Measurements from ENCODE around the gene EXD3.
"Not testable (repeated sequence)": the region's sequence is repeated elsewhere in the genome, so short reads cannot be mapped to it uniquely, and the experiment has no call there.

The EXD3 gene

GRCh38 chr9:137422604-137423513, at the start of gene EXD3, which contains the start of gene NOXA1:
TSS of gene EXD3 (minus strand) at chr9:137423162. CDS start at chr9:137395357, 27,805 bp downstream.
TSS of gene NOXA1 (plus strand) at chr9:137423393. CDS start at chr9:137423530, 137 bp downstream.
- TF ChIP-seq CTCF (conservative IDR thresholded peaks at IDR 0.05; ENCODE audit: low read depth, low read length) = peak; percentile 39; the same call in 1 of the 2 replicates
- H3K36me3 ChIP-seq (ENCODE audit: insufficient read depth) = no peaks in the 10 kb centered on the region
- H3K4me2 ChIP-seq = peak within 1 kb of the TSS; percentile 85
- H3K27me3 ChIP-seq (ENCODE audit: insufficient read depth, low read depth) = peaks cover 20% of the 10 kb centered on the region
- peak within 1 kb of the TSS; percentile 56 for H3K9ac ChIP-seq
- peak within 1 kb of the TSS; percentile 81 for H2AFZ ChIP-seq (ENCODE audit: low read depth)
- peak within 1 kb of the TSS; percentile 5; the same call in 1 of the 2 replicates for H3K27ac ChIP-seq
- no peak within 1 kb of the TSS for H3K4me3 ChIP-seq (IDR thresholded peaks at IDR 0.05; ENCODE audit: insufficient read depth, low read depth, low read length)
- peaks cover 16% of the 10 kb centered on the region for H3K4me1 ChIP-seq (ENCODE audit: low read depth, poor library complexity, severe bottlenecking)
- no peaks in the 10 kb centered on the region for H4K20me1 ChIP-seq (ENCODE audit: insufficient read depth)
- no peaks in the 10 kb centered on the region; the same call in 1 of the 2 replicates for H3K79me2 ChIP-seq (ENCODE audit: insufficient read depth, low read depth)

- no peak for TF ChIP-seq CTCF (conservative IDR thresholded peaks at IDR 0.05; ENCODE audit: low read depth, low read length)
- no peaks in the 10 kb centered on the region for H3K36me3 ChIP-seq (ENCODE audit: insufficient read depth)
- no peak overlapping the region for H3K4me3 ChIP-seq (IDR thresholded peaks at IDR 0.05; ENCODE audit: insufficient read depth, low read depth, low read length)
- H3K27me3 ChIP-seq (ENCODE audit: insufficient read depth, low read depth) = no peaks in the 10 kb centered on the region; the same call in 1 of the 2 replicates
- no peak overlapping the region for H2AFZ ChIP-seq (ENCODE audit: low read depth)
- no peak overlapping the region for H3K4me2 ChIP-seq
- H3K4me1 ChIP-seq (ENCODE audit: low read depth, poor library complexity, severe bottlenecking) = peaks cover 4% of the 10 kb centered on the region
- no peaks in the 10 kb centered on the region for H4K20me1 ChIP-seq (ENCODE audit: insufficient read depth)
- H3K79me2 ChIP-seq (ENCODE audit: insufficient read depth, low read depth) = no peaks in the 10 kb centered on the region
- no peak overlapping the region for H3K27ac ChIP-seq
- H3K9ac ChIP-seq = no peak overlapping the region
Measured at GRCh38 chr9:137470785-137471184, 47.8 kb upstream of the EXD3 start.

- no peak overlapping the region for H2AFZ ChIP-seq (ENCODE audit: low read depth)
- no peak overlapping the region for H3K9ac ChIP-seq
- no peaks in the 10 kb centered on the region; the same call in 1 of the 2 replicates for H3K27me3 ChIP-seq (ENCODE audit: insufficient read depth, low read depth)
- no peaks in the 10 kb centered on the region for H3K79me2 ChIP-seq (ENCODE audit: insufficient read depth, low read depth)
- H3K4me1 ChIP-seq (ENCODE audit: low read depth, poor library complexity, severe bottlenecking) = peaks cover 7% of the 10 kb centered on the region
- no peak overlapping the region for H3K27ac ChIP-seq
- no peaks in the 10 kb centered on the region for H4K20me1 ChIP-seq (ENCODE audit: insufficient read depth)
- H3K36me3 ChIP-seq (ENCODE audit: insufficient read depth) = no peaks in the 10 kb centered on the region
- no peak overlapping the region for H3K4me3 ChIP-seq (IDR thresholded peaks at IDR 0.05; ENCODE audit: insufficient read depth, low read depth, low read length)
- TF ChIP-seq CTCF (conservative IDR thresholded peaks at IDR 0.05; ENCODE audit: low read depth, low read length) = no peak
- H3K4me2 ChIP-seq = no peak overlapping the region
Measured at GRCh38 chr9:137467896-137468295, 44.9 kb upstream of the EXD3 start.

GRCh38 chr9:137467161-137467581, 44.2 kb upstream of the EXD3 start:
- peaks cover 7% of the 10 kb centered on the region for H3K4me1 ChIP-seq (ENCODE audit: low read depth, poor library complexity, severe bottlenecking)
- H3K9ac ChIP-seq = no peak overlapping the region
- H3K4me2 ChIP-seq = no peak overlapping the region
- no peak overlapping the region for H2AFZ ChIP-seq (ENCODE audit: low read depth)
- H3K27me3 ChIP-seq (ENCODE audit: insufficient read depth, low read depth) = no peaks in the 10 kb centered on the region; the same call in 1 of the 2 replicates
- no peaks in the 10 kb centered on the region for H3K36me3 ChIP-seq (ENCODE audit: insufficient read depth)
- no peaks in the 10 kb centered on the region for H3K79me2 ChIP-seq (ENCODE audit: insufficient read depth, low read depth)
- no peak for TF ChIP-seq CTCF (conservative IDR thresholded peaks at IDR 0.05; ENCODE audit: low read depth, low read length)
- no peaks in the 10 kb centered on the region for H4K20me1 ChIP-seq (ENCODE audit: insufficient read depth)
- H3K27ac ChIP-seq = no peak overlapping the region
- H3K4me3 ChIP-seq (IDR thresholded peaks at IDR 0.05; ENCODE audit: insufficient read depth, low read depth, low read length) = no peak overlapping the region

GRCh38 chr9:137466389-137467085, 43.6 kb upstream of the EXD3 start:
- not testable (repeated sequence) for H3K4me3 ChIP-seq (IDR thresholded peaks at IDR 0.05; ENCODE audit: insufficient read depth, low read depth, low read length); H3K4me1 ChIP-seq (ENCODE audit: low read depth, poor library complexity, severe bottlenecking); H4K20me1 ChIP-seq (ENCODE audit: insufficient read depth); H3K4me2 ChIP-seq; H3K27me3 ChIP-seq (ENCODE audit: insufficient read depth, low read depth); H2AFZ ChIP-seq (ENCODE audit: low read depth); H3K79me2 ChIP-seq (ENCODE audit: insufficient read depth, low read depth); H3K27ac ChIP-seq; H3K36me3 ChIP-seq (ENCODE audit: insufficient read depth); H3K9ac ChIP-seq
